ENCODE measurements around the gene CD81. TPM values are rescaled to one million over a fixed set of nuclear protein-coding genes. Genes with fewer than 3 reads are reported as not detected.
"Not testable (repeated sequence)": the region's sequence is repeated elsewhere in the genome, so short reads cannot be mapped to it uniquely, and the experiment has no call there.

Gene CD81
- total RNA-seq, 3 donors from 2014 or later: 311 to 770 (median 330) TPM

- Histone ChIP-seq H3K9me3 (no peaks in the 10 kb centered on the region), H3K27me3 (no peaks in the 10 kb centered on the region), H3K4me1 (peaks cover 0 to 4% of the 10 kb centered on the region in 2 donors), H3K27ac (no peak overlapping the region), H3K4me3 (no peak overlapping the region), H3K36me3 (no peaks in the 10 kb centered on the region)
- no peak for DNase-seq (ENCODE audit: low spot score in 2 of 2)
- intact Hi-C loops (cut with DNase I; ENCODE audit: low total_unique reads): no loop called here
- TF ChIP-seq POLR2AphosphoS5 (IDR thresholded peaks at IDR 0.05): no peak
- TF ChIP-seq CTCF (IDR thresholded peaks at IDR 0.05): no peak
- no peak for TF ChIP-seq POLR2A (IDR thresholded peaks at IDR 0.05)
These were observed 46.4 kb upstream of the CD81 start for GRCh38 chr11:2330696-2331095.

GRCh38 chr11:2331404-2331803, 45.7 kb upstream of the CD81 start:
- Histone ChIP-seq H3K4me1 (peaks cover 0 to 3% of the 10 kb centered on the region in 2 donors), H3K36me3 (no peaks in the 10 kb centered on the region), H3K9me3 (no peaks in the 10 kb centered on the region), H3K27me3 (no peaks in the 10 kb centered on the region), H3K4me3 (no peak overlapping the region), H3K27ac (no peak overlapping the region)
- intact Hi-C loops (cut with DNase I; ENCODE audit: low total_unique reads): no loop called here
- DNase-seq (ENCODE audit: low spot score in 2 of 2): no peak
- no peak for TF ChIP-seq POLR2AphosphoS5 (IDR thresholded peaks at IDR 0.05)
- TF ChIP-seq POLR2A (IDR thresholded peaks at IDR 0.05): no peak
- TF ChIP-seq CTCF (IDR thresholded peaks at IDR 0.05): no peak

- intact Hi-C loops (cut with DNase I; ENCODE audit: low total_unique reads); H3K4me1 ChIP-seq; H3K4me3 ChIP-seq; H3K27ac ChIP-seq; DNase-seq (ENCODE audit: low spot score in 2 of 2); H3K27me3 ChIP-seq; H3K9me3 ChIP-seq; H3K36me3 ChIP-seq: not testable (repeated sequence)
These were observed 44.5 kb upstream of the CD81 start for GRCh38 chr11:2332569-2332968.

- H3K4me3 ChIP-seq; intact Hi-C loops (cut with DNase I; ENCODE audit: low total_unique reads); H3K9me3 ChIP-seq; H3K4me1 ChIP-seq; H3K36me3 ChIP-seq; DNase-seq (ENCODE audit: low spot score in 2 of 2); H3K27me3 ChIP-seq; H3K27ac ChIP-seq: not testable (repeated sequence)
These were observed 43.5 kb upstream of the CD81 start for GRCh38 chr11:2333486-2334205.

- H3K9me3 ChIP-seq; intact Hi-C loops (cut with DNase I; ENCODE audit: low total_unique reads); H3K36me3 ChIP-seq; H3K27me3 ChIP-seq; H3K27ac ChIP-seq; DNase-seq (ENCODE audit: low spot score in 2 of 2); H3K4me3 ChIP-seq; H3K4me1 ChIP-seq: not testable (repeated sequence)
These were observed 41.8 kb upstream of the CD81 start for GRCh38 chr11:2335286-2335685.

GRCh38 chr11:2338760-2339159, 38.4 kb upstream of the CD81 start:
- H3K4me1 ChIP-seq; H3K36me3 ChIP-seq; H3K4me3 ChIP-seq; H3K9me3 ChIP-seq; intact Hi-C loops (cut with DNase I; ENCODE audit: low total_unique reads); H3K27me3 ChIP-seq; H3K27ac ChIP-seq: not testable (repeated sequence)
- DNase-seq (ENCODE audit: low spot score in 2 of 2): peak in 1 of 2 donors; percentile 9

- Histone ChIP-seq H3K27me3 (no peaks in the 10 kb centered on the region), H3K27ac (no peak overlapping the region), H3K9me3 (peaks cover 0 to 4% of the 10 kb centered on the region in 2 donors), H3K4me3 (no peak overlapping the region), H3K36me3 (no peaks in the 10 kb centered on the region), H3K4me1 (no peaks in the 10 kb centered on the region)
- intact Hi-C loops (cut with DNase I; ENCODE audit: low total_unique reads): no loop called here
- TF ChIP-seq POLR2A (IDR thresholded peaks at IDR 0.05) (no peak), POLR2AphosphoS5 (IDR thresholded peaks at IDR 0.05) (no peak), CTCF (IDR thresholded peaks at IDR 0.05) (no peak)
- DNase-seq (ENCODE audit: low spot score in 2 of 2): peak in 1 of 2 donors; percentile 22
These were observed 34.6 kb upstream of the CD81 start for GRCh38 chr11:2342557-2342956.
